HFFc6 (cell line): ENCODE results near the gene LATS1. TPM values are rescaled to one million over a fixed set of nuclear protein-coding genes. Genes with fewer than 3 reads are reported as not detected.
A peak's percentile ranks its signal among the peaks of the same experiment; 100 is the strongest.

Experiments used
- DNase-seq: peaks from one replicate; pipeline ENCODE4 v3.0.0-alpha.2; 2018
- H3K27ac Mint-ChIP-seq: 2 replicates; pipeline ENCODE4 v1.8.0; 2020; ENCODE audit warnings: mild to moderate bottlenecking, mixed read lengths
- H3K27me3 Mint-ChIP-seq: 2 replicates; pipeline ENCODE4 v1.8.0; 2021; ENCODE audit warnings: mild to moderate bottlenecking, moderate library complexity, mixed read lengths; ENCODE audit not compliant: insufficient read depth
- H3K36me3 Mint-ChIP-seq: 2 replicates; pipeline ENCODE4 v1.8.0; 2021; ENCODE audit warnings: low read depth, mixed read lengths
- H3K4me1 Mint-ChIP-seq: 2 replicates; pipeline ENCODE4 v1.8.0; 2020; ENCODE audit warnings: low read depth, mixed read lengths
- H3K4me3 Mint-ChIP-seq: 2 replicates; pipeline ENCODE4 v1.8.0; 2020; ENCODE audit warnings: mild to moderate bottlenecking, moderate library complexity, mixed read lengths
- H3K9me3 Mint-ChIP-seq: 2 replicates; pipeline ENCODE4 v1.8.0; 2020; ENCODE audit warnings: mild to moderate bottlenecking, mixed read lengths
- CTCF ChIP-seq: fragments of 200-600 bp; sonication (generic); IDR thresholded peaks from 2 replicates; pipeline ENCODE4 v1.5.0; 2021; ENCODE audit warnings: antibody characterized with exemption, mild to moderate bottlenecking
- total RNA-seq, 6 experiments: library from RNA; stranded (reverse); fragmentation: NEBNext Ultra II Directional; extraction: Animal tissue kit (Norgen Biotek cat#: 25700); gene quantifications; 2 replicates in 1 of 6; 3 replicates in 5 of 6; pipeline ENCODE4 v1.2.3, GENCODE V29; 2021

The LATS1 gene
- total RNA-seq, 6 experiments from 2014 or later, result 17.8 to 22.2 (median 20.1) TPM

- H3K27ac Mint-ChIP-seq, result no peak overlapping the region
- no peaks in the 10 kb centered on the region for H3K4me1 Mint-ChIP-seq
- H3K27me3 Mint-ChIP-seq, result peaks cover 2% of the 10 kb centered on the region; the same call in 1 of the 2 replicates
- H3K9me3 Mint-ChIP-seq, result no peaks in the 10 kb centered on the region
- peaks cover 16% of the 10 kb centered on the region for H3K36me3 Mint-ChIP-seq
- no peak for TF ChIP-seq CTCF
- no peak for DNase-seq
- H3K4me3 Mint-ChIP-seq, result no peak overlapping the region
These were observed 90.2 kb downstream of the LATS1 start for GRCh38 chr6:149627672-149628071.

- no peak overlapping the region for H3K4me3 Mint-ChIP-seq
- no peaks in the 10 kb centered on the region for H3K9me3 Mint-ChIP-seq
- TF ChIP-seq CTCF, result no peak
- H3K36me3 Mint-ChIP-seq, result peaks cover 38% of the 10 kb centered on the region
- H3K27ac Mint-ChIP-seq, result no peak overlapping the region; the same call in 1 of the 2 replicates
- peaks cover 6% of the 10 kb centered on the region; the same call in 1 of the 2 replicates for H3K4me1 Mint-ChIP-seq
- no peak for DNase-seq
- no peaks in the 10 kb centered on the region; the same call in 1 of the 2 replicates for H3K27me3 Mint-ChIP-seq
These were observed 102.1 kb downstream of the LATS1 start for GRCh38 chr6:149615805-149616204.

GRCh38 chr6:149614337-149614736 is 103.6 kb downstream of the LATS1 start:
- peak; percentile 3 for DNase-seq
- Mint-ChIP-seq H3K27ac (no peak overlapping the region), H3K36me3 (peaks cover 25% of the 10 kb centered on the region), H3K9me3 (no peaks in the 10 kb centered on the region), H3K27me3 (peaks cover 1% of the 10 kb centered on the region), H3K4me1 (peaks cover 6% of the 10 kb centered on the region; the same call in 1 of the 2 replicates), H3K4me3 (no peak overlapping the region)
- TF ChIP-seq CTCF, result no peak

GRCh38 chr6:149608381-149608982 is 109.4 kb downstream of the LATS1 start:
- DNase-seq, result no peak
- TF ChIP-seq CTCF, result no peak
- H3K4me1 Mint-ChIP-seq, result no peaks in the 10 kb centered on the region
- no peak overlapping the region for H3K4me3 Mint-ChIP-seq
- no peak overlapping the region for H3K27ac Mint-ChIP-seq
- peaks cover 12% of the 10 kb centered on the region for H3K36me3 Mint-ChIP-seq
- H3K27me3 Mint-ChIP-seq, result peaks cover 1% of the 10 kb centered on the region
- no peaks in the 10 kb centered on the region for H3K9me3 Mint-ChIP-seq

Other genes with a start within 250 kb of the LATS1 start
- under 1 TPM in 4 of 6 experiments, not detected in 2; 0.05 to 0.16 (median 0.10) TPM for gene ZC3H12D, start 233.1 kb downstream of the LATS1 start, total RNA-seq
- 10 to 100 TPM; 31.9 to 35.1 (median 34.6) TPM for gene PPIL4, start 172.1 kb downstream of the LATS1 start, total RNA-seq
- gene GINM1, start 151.7 kb downstream of the LATS1 start, total RNA-seq, result 10 to 100 TPM; 60.9 to 69.3 (median 63.7) TPM
- gene KATNA1, start 69.4 kb downstream of the LATS1 start, total RNA-seq, result 10 to 100 TPM; 14.5 to 16.6 (median 16.1) TPM
- 10 to 100 TPM; 29.6 to 43.3 (median 37.2) TPM for gene NUP43, start 28.4 kb upstream of the LATS1 start, total RNA-seq
- 100 to 1,000 TPM in 5 of 6 experiments, 10 to 100 TPM in 1; 99.7 to 126 (median 112) TPM for gene PCMT1, start 31.6 kb upstream of the LATS1 start, total RNA-seq
- gene LRP11, start 146.3 kb upstream of the LATS1 start, total RNA-seq, result 10 to 100 TPM; 27.4 to 34.6 (median 30.4) TPM
- under 1 TPM in 5 of 6 experiments, not detected in 1; 0.14 to 0.41 (median 0.26) TPM for gene RAET1E, start 180.0 kb upstream of the LATS1 start, total RNA-seq
- 1 to 10 TPM in 2 of 6 experiments, under 1 TPM in 4; 0.64 to 1.1 (median 0.83) TPM for gene RAET1G, start 205.0 kb upstream of the LATS1 start, total RNA-seq
- gene ULBP2, start 223.9 kb upstream of the LATS1 start, total RNA-seq, result 10 to 100 TPM; 16.2 to 23.2 (median 19.4) TPM
- gene ULBP1, start 245.8 kb upstream of the LATS1 start, total RNA-seq, result 10 to 100 TPM in 2 of 6 experiments, 1 to 10 TPM in 4; 8.6 to 12.7 (median 9.8) TPM